ENCODE measurements around the gene SEC14L6. TPM values are rescaled to one million over a fixed set of nuclear protein-coding genes. Genes with fewer than 3 reads are reported as not detected.
A peak's percentile ranks its signal among the peaks of the same experiment; 100 is the strongest.
"Not testable (repeated sequence)": the region's sequence is repeated elsewhere in the genome, so short reads cannot be mapped to it uniquely, and the experiment has no call there.

Gene SEC14L6
- total RNA-seq, 1 donor from 2014 or later = 0.54 TPM

GRCh38 chr22:30542811-30543188 is 3.7 kb downstream of the SEC14L6 start:
- Mint-ChIP-seq H3K9me3 (ENCODE audit: unreplicated experiment) (no peaks in the 10 kb centered on the region), H3K27me3 (ENCODE audit: unreplicated experiment) (peaks cover 6% of the 10 kb centered on the region), H3K4me1 (ENCODE audit: unreplicated experiment) (peaks cover 5% of the 10 kb centered on the region), H3K36me3 (ENCODE audit: unreplicated experiment) (no peaks in the 10 kb centered on the region), H3K27ac (ENCODE audit: unreplicated experiment) (no peak overlapping the region), H3K4me3 (ENCODE audit: unreplicated experiment) (peak overlapping the region; percentile 12)
- TF ChIP-seq CTCF (IDR thresholded peaks at IDR 0.05) = no peak
- no peak for DNase-seq (ENCODE audit: extremely low spot score, unreplicated experiment)

GRCh38 chr22:30541961-30542810 is 4.4 kb downstream of the SEC14L6 start:
- H3K36me3 Mint-ChIP-seq (ENCODE audit: unreplicated experiment) = no peaks in the 10 kb centered on the region
- no peak for TF ChIP-seq CTCF (IDR thresholded peaks at IDR 0.05)
- peaks cover 6% of the 10 kb centered on the region for H3K27me3 Mint-ChIP-seq (ENCODE audit: unreplicated experiment)
- H3K4me1 Mint-ChIP-seq (ENCODE audit: unreplicated experiment) = peaks cover 5% of the 10 kb centered on the region
- H3K4me3 Mint-ChIP-seq (ENCODE audit: unreplicated experiment) = peak overlapping the region; percentile 61
- DNase-seq (ENCODE audit: extremely low spot score, unreplicated experiment) = no peak
- no peak overlapping the region for H3K27ac Mint-ChIP-seq (ENCODE audit: unreplicated experiment)
- H3K9me3 Mint-ChIP-seq (ENCODE audit: unreplicated experiment) = no peaks in the 10 kb centered on the region

- not testable (repeated sequence) for H3K27me3 Mint-ChIP-seq (ENCODE audit: unreplicated experiment); H3K27ac Mint-ChIP-seq (ENCODE audit: unreplicated experiment); H3K36me3 Mint-ChIP-seq (ENCODE audit: unreplicated experiment); H3K9me3 Mint-ChIP-seq (ENCODE audit: unreplicated experiment); DNase-seq (ENCODE audit: extremely low spot score, unreplicated experiment); H3K4me1 Mint-ChIP-seq (ENCODE audit: unreplicated experiment)
- peak overlapping the region; percentile 61 for H3K4me3 Mint-ChIP-seq (ENCODE audit: unreplicated experiment)
Observed at GRCh38 chr22:30541511-30541910, 5.0 kb downstream of the SEC14L6 start.

GRCh38 chr22:30539368-30539767 is 7.2 kb downstream of the SEC14L6 start:
- Mint-ChIP-seq H3K9me3 (ENCODE audit: unreplicated experiment) (no peaks in the 10 kb centered on the region), H3K4me1 (ENCODE audit: unreplicated experiment) (peaks cover 5% of the 10 kb centered on the region), H3K27me3 (ENCODE audit: unreplicated experiment) (peaks cover 10% of the 10 kb centered on the region), H3K27ac (ENCODE audit: unreplicated experiment) (no peak overlapping the region), H3K36me3 (ENCODE audit: unreplicated experiment) (no peaks in the 10 kb centered on the region), H3K4me3 (ENCODE audit: unreplicated experiment) (no peak overlapping the region)
- no peak for DNase-seq (ENCODE audit: extremely low spot score, unreplicated experiment)
- TF ChIP-seq CTCF (IDR thresholded peaks at IDR 0.05) = no peak

- no peak for DNase-seq (ENCODE audit: extremely low spot score, unreplicated experiment)
- H3K4me3 Mint-ChIP-seq (ENCODE audit: unreplicated experiment) = no peak overlapping the region
Observed at GRCh38 chr22:30538280-30538679, 8.3 kb downstream of the SEC14L6 start.

More at GRCh38 chr22:30538280-30538679, 8.3 kb downstream of the SEC14L6 start:
- no peak overlapping the region for H3K27ac Mint-ChIP-seq (ENCODE audit: unreplicated experiment)
- peaks cover 5% of the 10 kb centered on the region for H3K4me1 Mint-ChIP-seq (ENCODE audit: unreplicated experiment)
- no peaks in the 10 kb centered on the region for H3K36me3 Mint-ChIP-seq (ENCODE audit: unreplicated experiment)
- TF ChIP-seq CTCF (IDR thresholded peaks at IDR 0.05) = no peak
- H3K9me3 Mint-ChIP-seq (ENCODE audit: unreplicated experiment) = no peaks in the 10 kb centered on the region
- peaks cover 8% of the 10 kb centered on the region for H3K27me3 Mint-ChIP-seq (ENCODE audit: unreplicated experiment)
